ENCODE data around the gene TMPRSS4. TPM values are rescaled to one million over a fixed set of nuclear protein-coding genes. Genes with fewer than 3 reads are reported as not detected.
A peak's percentile ranks its signal among the peaks of the same experiment; 100 is the strongest.

Gene TMPRSS4
- total RNA-seq, 1 donor from 2014 or later: not detected

DNA sequence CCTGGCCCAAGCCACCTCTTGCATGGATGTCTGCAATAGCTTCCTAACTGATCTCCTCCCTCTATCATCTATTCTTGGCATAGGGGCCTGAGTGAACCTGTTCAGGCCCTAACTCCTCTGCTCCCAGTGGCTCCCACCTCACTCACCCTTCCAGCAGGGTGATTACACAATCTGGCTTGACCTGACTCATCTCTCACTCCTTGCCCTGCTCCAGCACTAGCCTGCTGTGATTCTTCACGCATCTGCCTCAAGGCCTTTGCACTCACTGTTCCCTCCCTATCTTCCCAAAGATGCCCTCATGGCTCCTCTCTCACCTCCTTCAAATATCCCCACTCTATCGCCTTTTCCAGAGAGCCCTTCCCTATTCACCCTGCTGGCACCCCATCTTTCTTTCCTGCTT, 65.2 kb downstream of the TMPRSS4 start:
- Histone ChIP-seq H2AFZ (ENCODE audit: low read depth, low read length) (no peak overlapping the region), H3K27me3 (ENCODE audit: insufficient read depth, low read length) (peaks cover 30% of the 10 kb centered on the region), H3K36me3 (ENCODE audit: insufficient read depth, low read length) (no peaks in the 10 kb centered on the region), H3K4me3 (ENCODE audit: insufficient read depth, low read depth, low read length) (no peak overlapping the region), H3K4me2 (ENCODE audit: low read length) (no peak overlapping the region), H3K9ac (ENCODE audit: low read length) (no peak overlapping the region), H3K4me1 (ENCODE audit: insufficient read depth, low read length) (no peaks in the 10 kb centered on the region), H4K20me1 (ENCODE audit: insufficient read depth, low read length) (no peaks in the 10 kb centered on the region), H3K27ac (ENCODE audit: low read depth, low read length) (no peak overlapping the region), H3K9me3 (ENCODE audit: insufficient read depth, low read depth, low read length) (no peaks in the 10 kb centered on the region), H3K79me2 (ENCODE audit: insufficient read depth, low read length) (no peaks in the 10 kb centered on the region)
- DNase-seq (ENCODE audit: low read depth) (no peak), FAIRE-seq (no peak)
- H3K4me3 Mint-ChIP-seq (ENCODE audit: unreplicated experiment): no peak overlapping the region
- H3K9me3 Mint-ChIP-seq (ENCODE audit: unreplicated experiment): no peaks in the 10 kb centered on the region
- TF ChIP-seq EZH2 (IDR thresholded peaks at IDR 0.05; ENCODE audit: insufficient read depth, low read length) (no peak), CTCF (IDR thresholded peaks at IDR 0.05; ENCODE audit: insufficient read depth, low read depth, low read length) (no peak)
- H3K4me1 Mint-ChIP-seq (ENCODE audit: low read depth, unreplicated experiment): peaks cover 2% of the 10 kb centered on the region
- H3K36me3 Mint-ChIP-seq (ENCODE audit: low read depth, unreplicated experiment): no peaks in the 10 kb centered on the region
- H3K27me3 Mint-ChIP-seq (ENCODE audit: low read depth, unreplicated experiment): peaks cover 72% of the 10 kb centered on the region
- no peak overlapping the region for H3K27ac Mint-ChIP-seq (ENCODE audit: unreplicated experiment)

DNA sequence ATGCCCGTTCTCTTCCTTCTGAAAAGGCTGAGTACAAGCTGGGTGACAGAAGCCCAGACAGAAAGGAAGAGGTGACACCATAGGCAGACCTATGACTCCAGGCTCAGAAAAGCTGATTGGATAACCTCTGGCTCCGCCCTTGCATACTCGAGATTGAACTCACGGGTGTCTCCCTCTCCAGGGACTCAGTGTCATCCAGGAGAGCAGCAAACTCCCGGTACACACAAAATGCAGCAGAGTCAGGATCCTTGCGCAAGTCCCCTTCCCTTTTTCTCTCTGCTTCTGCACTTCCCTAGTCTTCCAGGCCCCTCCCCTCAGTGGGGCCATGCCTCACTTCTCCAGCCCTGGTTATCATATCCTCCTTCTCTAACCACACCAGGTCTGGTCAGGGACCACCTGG, 65.9 kb downstream of the TMPRSS4 start:
- H3K4me3 ChIP-seq (ENCODE audit: insufficient read depth, low read depth, low read length): no peak overlapping the region
- peaks cover 30% of the 10 kb centered on the region for H3K27me3 ChIP-seq (ENCODE audit: insufficient read depth, low read length)
- H3K79me2 ChIP-seq (ENCODE audit: insufficient read depth, low read length): no peaks in the 10 kb centered on the region
- no peak overlapping the region for H3K4me2 ChIP-seq (ENCODE audit: low read length)
- Mint-ChIP-seq H3K9me3 (ENCODE audit: unreplicated experiment) (no peaks in the 10 kb centered on the region), H3K4me1 (ENCODE audit: low read depth, unreplicated experiment) (peaks cover 2% of the 10 kb centered on the region), H3K27me3 (ENCODE audit: low read depth, unreplicated experiment) (peaks cover 72% of the 10 kb centered on the region), H3K4me3 (ENCODE audit: unreplicated experiment) (no peak overlapping the region), H3K27ac (ENCODE audit: unreplicated experiment) (peak overlapping the region; percentile 28), H3K36me3 (ENCODE audit: low read depth, unreplicated experiment) (no peaks in the 10 kb centered on the region)
- H2AFZ ChIP-seq (ENCODE audit: low read depth, low read length): no peak overlapping the region
- no peak overlapping the region for H3K27ac ChIP-seq (ENCODE audit: low read depth, low read length)
- FAIRE-seq: no peak
- DNase-seq (ENCODE audit: low read depth): no peak
- no peaks in the 10 kb centered on the region for H3K9me3 ChIP-seq (ENCODE audit: insufficient read depth, low read depth, low read length)
- TF ChIP-seq EZH2 (IDR thresholded peaks at IDR 0.05; ENCODE audit: insufficient read depth, low read length): no peak
- no peak for TF ChIP-seq CTCF (IDR thresholded peaks at IDR 0.05; ENCODE audit: insufficient read depth, low read depth, low read length)
- H3K9ac ChIP-seq (ENCODE audit: low read length): no peak overlapping the region
- H3K36me3 ChIP-seq (ENCODE audit: insufficient read depth, low read length): no peaks in the 10 kb centered on the region
- no peaks in the 10 kb centered on the region for H4K20me1 ChIP-seq (ENCODE audit: insufficient read depth, low read length)
- no peaks in the 10 kb centered on the region for H3K4me1 ChIP-seq (ENCODE audit: insufficient read depth, low read length)

- H3K4me1 Mint-ChIP-seq (ENCODE audit: low read depth, unreplicated experiment): peaks cover 2% of the 10 kb centered on the region
- H3K4me3 Mint-ChIP-seq (ENCODE audit: unreplicated experiment): no peak overlapping the region
- Histone ChIP-seq H3K4me2 (ENCODE audit: low read length) (no peak overlapping the region), H3K36me3 (ENCODE audit: insufficient read depth, low read length) (no peaks in the 10 kb centered on the region), H3K79me2 (ENCODE audit: insufficient read depth, low read length) (no peaks in the 10 kb centered on the region), H3K9ac (ENCODE audit: low read length) (no peak overlapping the region), H3K4me1 (ENCODE audit: insufficient read depth, low read length) (peaks cover 5% of the 10 kb centered on the region), H3K27me3 (ENCODE audit: insufficient read depth, low read length) (peaks cover 30% of the 10 kb centered on the region), H4K20me1 (ENCODE audit: insufficient read depth, low read length) (no peaks in the 10 kb centered on the region), H3K9me3 (ENCODE audit: insufficient read depth, low read depth, low read length) (no peaks in the 10 kb centered on the region), H2AFZ (ENCODE audit: low read depth, low read length) (no peak overlapping the region), H3K4me3 (ENCODE audit: insufficient read depth, low read depth, low read length) (no peak overlapping the region), H3K27ac (ENCODE audit: low read depth, low read length) (no peak overlapping the region)
- no peaks in the 10 kb centered on the region for H3K9me3 Mint-ChIP-seq (ENCODE audit: unreplicated experiment)
- TF ChIP-seq EZH2 (IDR thresholded peaks at IDR 0.05; ENCODE audit: insufficient read depth, low read length) (no peak), CTCF (IDR thresholded peaks at IDR 0.05; ENCODE audit: insufficient read depth, low read depth, low read length) (no peak)
- FAIRE-seq: no peak
- H3K27ac Mint-ChIP-seq (ENCODE audit: unreplicated experiment): no peak overlapping the region
- peaks cover 75% of the 10 kb centered on the region for H3K27me3 Mint-ChIP-seq (ENCODE audit: low read depth, unreplicated experiment)
- H3K36me3 Mint-ChIP-seq (ENCODE audit: low read depth, unreplicated experiment): no peaks in the 10 kb centered on the region
- DNase-seq (ENCODE audit: low read depth): no peak
These were observed 66.8 kb downstream of the TMPRSS4 start for GRCh38 chr11:118143661-118144185.

Measured in astrocyte (in vitro differentiated cells and primary cell).